Activated B cell treated with CpG ODN at 0.5 μM for 24 hours (primary cell): ENCODE data around the gene CUX1. TPM values are rescaled to one million over a fixed set of nuclear protein-coding genes. Genes with fewer than 3 reads are reported as not detected.

Experiments used
- ATAC-seq: fragments of 200-7000 bp; cut with Tn5 transposase; one replicate; pipeline ENCODE4 v1.10.0; 2021; ENCODE audit warnings: low read depth, mild to moderate bottlenecking, moderate library complexity
- CTCF ChIA-PET: fragments of 350-600 bp; sonication (Branson Sonifier 250); formaldehyde crosslinking; loops from one replicate; lab custom pipeline; 2021; ENCODE audit warnings: antibody characterized with exemption; lab: Charles Lee
- POLR2A ChIA-PET: fragments of 350-600 bp; sonication (Branson Sonifier 250); formaldehyde crosslinking; loops from one replicate; lab custom pipeline; 2021; ENCODE audit warnings: antibody characterized with exemption; lab: Charles Lee
- DNase-seq: peaks from one replicate; pipeline ENCODE4 v3.0.0; 2022
- H3K27ac Mint-ChIP-seq: one replicate; pipeline ENCODE4 v1.8.0; 2020; ENCODE audit warnings: mixed read lengths
- H3K27me3 Mint-ChIP-seq: one replicate; pipeline ENCODE4 v1.8.0; 2021; ENCODE audit warnings: mixed read lengths
- H3K36me3 Mint-ChIP-seq: one replicate; pipeline ENCODE4 v1.8.0; 2021; ENCODE audit warnings: low read depth, mixed read lengths
- H3K4me1 Mint-ChIP-seq: one replicate; pipeline ENCODE4 v1.8.0; 2021; ENCODE audit warnings: mixed read lengths
- H3K4me3 Mint-ChIP-seq: one replicate; pipeline ENCODE4 v1.8.0; 2020; ENCODE audit warnings: mild to moderate bottlenecking, mixed read lengths
- H3K9me3 Mint-ChIP-seq: one replicate; pipeline ENCODE4 v1.8.0; 2020; ENCODE audit warnings: mixed read lengths
- intact Hi-C: fragments of 100-400 bp; cut with micrococcal nuclease; formaldehyde crosslinking; loops from one replicate; pipeline ENCODE4 v1.15.1; 2024
- total RNA-seq: library from RNA; stranded (reverse); gene quantifications from 2 replicates; pipeline ENCODE4 v1.2.3, GENCODE V29; 2022
- TF ChIP-seq, protein P1 (sequence below): fragments of 200-600 bp; IDR thresholded peaks from one replicate; pipeline ENCODE4 v1.8.0; 2022; ENCODE audit warnings: antibody characterized with exemption, mild to moderate bottlenecking

The CUX1 gene
- total RNA-seq, 1 donor from 2014 or later: 61.7 TPM

GRCh38 chr7:102082693-102083368, 265.4 kb downstream of the CUX1 start:
- peaks cover 8% of the 10 kb centered on the region for H3K9me3 Mint-ChIP-seq
- no peak for DNase-seq
- no peak for ATAC-seq
- ChIA-PET CTCF (no interaction called here), POLR2A (interaction anchor here (0.6 kb wide), 1 partner anchor 101 kb away, joined by 15 read pairs; no protein-coding TSS in a partner anchor)
- TF ChIP-seq, protein P1, sequence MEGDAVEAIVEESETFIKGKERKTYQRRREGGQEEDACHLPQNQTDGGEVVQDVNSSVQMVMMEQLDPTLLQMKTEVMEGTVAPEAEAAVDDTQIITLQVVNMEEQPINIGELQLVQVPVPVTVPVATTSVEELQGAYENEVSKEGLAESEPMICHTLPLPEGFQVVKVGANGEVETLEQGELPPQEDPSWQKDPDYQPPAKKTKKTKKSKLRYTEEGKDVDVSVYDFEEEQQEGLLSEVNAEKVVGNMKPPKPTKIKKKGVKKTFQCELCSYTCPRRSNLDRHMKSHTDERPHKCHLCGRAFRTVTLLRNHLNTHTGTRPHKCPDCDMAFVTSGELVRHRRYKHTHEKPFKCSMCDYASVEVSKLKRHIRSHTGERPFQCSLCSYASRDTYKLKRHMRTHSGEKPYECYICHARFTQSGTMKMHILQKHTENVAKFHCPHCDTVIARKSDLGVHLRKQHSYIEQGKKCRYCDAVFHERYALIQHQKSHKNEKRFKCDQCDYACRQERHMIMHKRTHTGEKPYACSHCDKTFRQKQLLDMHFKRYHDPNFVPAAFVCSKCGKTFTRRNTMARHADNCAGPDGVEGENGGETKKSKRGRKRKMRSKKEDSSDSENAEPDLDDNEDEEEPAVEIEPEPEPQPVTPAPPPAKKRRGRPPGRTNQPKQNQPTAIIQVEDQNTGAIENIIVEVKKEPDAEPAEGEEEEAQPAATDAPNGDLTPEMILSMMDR: no peak
- H3K36me3 Mint-ChIP-seq: peaks cover 28% of the 10 kb centered on the region
- H3K27ac Mint-ChIP-seq: no peak overlapping the region
- no peaks in the 10 kb centered on the region for H3K4me1 Mint-ChIP-seq
- intact Hi-C loops: no loop called here
- no peak overlapping the region for H3K4me3 Mint-ChIP-seq
- no peaks in the 10 kb centered on the region for H3K27me3 Mint-ChIP-seq

- intact Hi-C loops: no loop called here
- Mint-ChIP-seq H3K4me3 (no peak overlapping the region), H3K9me3 (peaks cover 18% of the 10 kb centered on the region), H3K27ac (no peak overlapping the region), H3K36me3 (peaks cover 34% of the 10 kb centered on the region), H3K27me3 (no peaks in the 10 kb centered on the region), H3K4me1 (no peaks in the 10 kb centered on the region)
- POLR2A ChIA-PET: no interaction called here
- CTCF ChIA-PET: no interaction called here
- DNase-seq (no peak), ATAC-seq (no peak)
- TF ChIP-seq, protein P1: no peak
Observed at GRCh38 chr7:102085218-102085772, 267.9 kb downstream of the CUX1 start.

DNA sequence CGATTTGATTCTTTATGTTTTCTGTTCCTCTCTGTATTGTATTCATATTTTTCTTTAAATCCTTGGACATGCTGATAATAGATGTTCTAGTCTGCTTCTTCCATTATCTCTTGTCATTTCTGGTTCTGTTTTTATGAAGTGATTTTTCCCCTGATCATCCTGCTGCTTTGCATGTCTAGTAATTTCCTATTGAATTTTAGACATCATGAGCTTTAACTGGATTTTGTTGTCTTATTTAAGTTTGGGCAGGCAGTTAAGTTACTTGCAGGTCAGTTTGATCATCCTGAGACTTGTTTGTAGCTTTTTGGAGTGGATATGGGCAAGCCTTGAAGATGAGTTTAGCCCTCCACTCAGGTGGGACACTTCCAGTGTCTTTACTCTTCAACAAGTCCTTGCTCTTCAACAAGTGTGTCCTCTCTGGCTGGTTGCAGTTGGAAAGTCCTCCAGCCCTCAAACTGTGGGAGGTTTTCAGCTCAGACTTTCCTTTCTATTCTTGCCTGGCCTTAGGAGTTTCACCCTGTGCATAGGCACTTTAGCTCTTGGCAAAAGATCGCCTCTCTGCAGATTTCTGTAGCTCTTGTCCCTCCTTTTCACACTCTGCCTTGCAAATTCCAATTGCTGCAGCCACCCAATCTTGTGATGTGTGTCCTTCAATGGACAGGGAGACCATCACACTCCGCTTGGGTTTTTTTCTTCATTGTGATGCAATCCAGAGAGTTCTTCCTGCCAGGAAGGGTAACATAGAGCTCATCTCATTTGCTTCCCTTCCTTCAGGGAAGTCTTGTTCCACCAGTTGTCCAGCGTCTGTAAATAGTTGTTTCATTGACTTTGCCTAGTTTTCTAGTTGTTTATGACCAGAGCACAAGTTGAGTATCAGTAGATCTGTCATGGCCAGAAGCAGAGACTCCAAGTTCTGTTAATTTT, 272.0 kb downstream of the CUX1 start:
- Mint-ChIP-seq H3K36me3 (peaks cover 26% of the 10 kb centered on the region), H3K27me3 (no peaks in the 10 kb centered on the region), H3K9me3 (peaks cover 18% of the 10 kb centered on the region), H3K4me1 (no peaks in the 10 kb centered on the region), H3K27ac (no peak overlapping the region), H3K4me3 (no peak overlapping the region)
- TF ChIP-seq, protein P1: no peak
- intact Hi-C loops: no loop called here
- no peak for ATAC-seq
- ChIA-PET POLR2A (no interaction called here), CTCF (no interaction called here)
- no peak for DNase-seq

- ATAC-seq: no peak
- TF ChIP-seq, protein P1: no peak
- intact Hi-C loops: no loop called here
- peaks cover 9% of the 10 kb centered on the region for H3K9me3 Mint-ChIP-seq
- POLR2A ChIA-PET: interaction anchor here (0.6 kb wide), 2 partner anchors 183 to 349 kb away, joined by 4 read pairs; no protein-coding TSS in a partner anchor
- no peak for DNase-seq
- peaks cover 25% of the 10 kb centered on the region for H3K36me3 Mint-ChIP-seq
- H3K27ac Mint-ChIP-seq: no peak overlapping the region
- CTCF ChIA-PET: no interaction called here
- no peaks in the 10 kb centered on the region for H3K27me3 Mint-ChIP-seq
- no peak overlapping the region for H3K4me3 Mint-ChIP-seq
- no peaks in the 10 kb centered on the region for H3K4me1 Mint-ChIP-seq
Observed at GRCh38 chr7:102093599-102094315, 276.3 kb downstream of the CUX1 start.
